ENCODE results near the gene WDR73.

DNA sequence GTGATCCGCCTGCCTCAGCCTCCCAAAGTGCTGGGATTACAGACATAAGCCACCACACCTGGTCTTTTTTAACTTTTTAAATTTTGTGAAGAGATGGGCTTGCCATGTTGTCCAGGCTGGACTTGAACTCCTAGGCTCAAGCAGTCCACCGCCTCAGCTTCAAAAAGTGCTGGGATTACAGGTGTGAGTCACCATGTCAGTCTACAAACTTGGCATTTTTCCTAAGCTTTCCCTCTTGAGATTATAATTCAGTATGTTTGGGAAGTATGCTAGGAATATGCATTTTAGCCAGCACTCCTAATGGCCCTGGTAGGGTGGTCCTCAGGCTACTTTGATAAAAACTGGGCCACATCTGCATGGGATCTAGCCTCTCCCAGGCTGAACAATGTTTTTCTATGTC is 4.4 kb downstream of the WDR73 start:
- TF ChIP-seq EZH2 (IDR thresholded peaks at IDR 0.05), result no peak
- no peak for TF ChIP-seq POLR2AphosphoS5 (IDR thresholded peaks at IDR 0.05; ENCODE audit: borderline replicate concordance, low read depth, low read length)
- TF ChIP-seq FOXP2 (optimal IDR thresholded peaks at IDR 0.05; ENCODE audit: control extremely low read depth, extremely low read length, insufficient read depth), result no peak
